Transverse colon (tissue), 4 donors: ENCODE results near the gene CLSTN1.

Source experiments
- POLR2AphosphoS5 ChIP-seq, 3 donors: sonication (generic); formaldehyde crosslinking; IDR thresholded peaks; one replicate each; pipeline ENCODE4 v1.6.1; 2016; ENCODE audit warnings: antibody characterized with exemption in 3 of 3
- TF ChIP-seq, protein P1 (sequence below), 5 experiments: fragments of 200-600 bp in 3 of 5; fragments of 450-650 bp in 2 of 5; sonication (generic) in 3 of 5; IDR thresholded peaks; 1 replicate in 2 of 5; 2 replicates in 3 of 5; pipeline ENCODE4 v1.5.1; 2016 to 2017; ENCODE audit warnings: antibody characterized with exemption in 5 of 5, inconsistent platforms in 3 of 5, mild to moderate bottlenecking in 2 of 5, moderate library complexity in 1 of 5

DNA sequence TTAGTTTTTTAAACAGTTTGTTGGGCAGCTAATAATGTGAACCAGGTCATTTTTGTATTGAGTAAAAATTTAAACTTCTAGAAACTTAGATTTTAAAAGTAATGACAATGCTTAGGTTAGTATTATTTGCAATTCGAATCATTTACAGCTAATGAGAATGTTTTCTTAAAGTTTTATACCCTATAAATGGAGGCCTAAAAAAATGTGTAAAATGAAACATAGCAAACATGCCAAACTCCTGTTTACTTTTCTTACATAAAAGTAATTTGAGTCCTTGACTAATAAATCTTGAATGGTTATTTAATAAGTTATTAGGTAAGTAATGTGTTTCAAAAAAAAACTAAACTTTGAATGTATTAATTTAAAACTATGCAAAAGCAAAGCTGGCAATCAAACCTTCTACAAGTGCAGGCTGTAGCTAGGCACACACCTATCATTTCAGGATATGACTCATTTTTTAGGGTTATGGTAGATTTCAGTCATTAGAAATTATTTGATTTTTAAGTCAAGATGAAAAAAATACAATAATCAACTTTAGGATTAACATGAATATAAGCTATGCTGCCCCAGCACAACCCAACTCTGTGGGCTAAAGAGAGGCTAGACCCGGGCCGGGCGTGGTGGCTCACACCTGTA lies 41.5 kb downstream of the CLSTN1 start:
- TF ChIP-seq, protein P1, sequence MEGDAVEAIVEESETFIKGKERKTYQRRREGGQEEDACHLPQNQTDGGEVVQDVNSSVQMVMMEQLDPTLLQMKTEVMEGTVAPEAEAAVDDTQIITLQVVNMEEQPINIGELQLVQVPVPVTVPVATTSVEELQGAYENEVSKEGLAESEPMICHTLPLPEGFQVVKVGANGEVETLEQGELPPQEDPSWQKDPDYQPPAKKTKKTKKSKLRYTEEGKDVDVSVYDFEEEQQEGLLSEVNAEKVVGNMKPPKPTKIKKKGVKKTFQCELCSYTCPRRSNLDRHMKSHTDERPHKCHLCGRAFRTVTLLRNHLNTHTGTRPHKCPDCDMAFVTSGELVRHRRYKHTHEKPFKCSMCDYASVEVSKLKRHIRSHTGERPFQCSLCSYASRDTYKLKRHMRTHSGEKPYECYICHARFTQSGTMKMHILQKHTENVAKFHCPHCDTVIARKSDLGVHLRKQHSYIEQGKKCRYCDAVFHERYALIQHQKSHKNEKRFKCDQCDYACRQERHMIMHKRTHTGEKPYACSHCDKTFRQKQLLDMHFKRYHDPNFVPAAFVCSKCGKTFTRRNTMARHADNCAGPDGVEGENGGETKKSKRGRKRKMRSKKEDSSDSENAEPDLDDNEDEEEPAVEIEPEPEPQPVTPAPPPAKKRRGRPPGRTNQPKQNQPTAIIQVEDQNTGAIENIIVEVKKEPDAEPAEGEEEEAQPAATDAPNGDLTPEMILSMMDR (IDR thresholded peaks at IDR 0.05): no peak
- TF ChIP-seq POLR2AphosphoS5 (IDR thresholded peaks at IDR 0.05): no peak
